ENCODE data around the gene NFAT5. TPM values are rescaled to one million over a fixed set of nuclear protein-coding genes. Genes with fewer than 3 reads are reported as not detected.
A peak's percentile ranks its signal among the peaks of the same experiment; 100 is the strongest.

Gene NFAT5
- total RNA-seq, 2 experiments from 2014 or later, result 36.0 to 37.8 TPM

DNA sequence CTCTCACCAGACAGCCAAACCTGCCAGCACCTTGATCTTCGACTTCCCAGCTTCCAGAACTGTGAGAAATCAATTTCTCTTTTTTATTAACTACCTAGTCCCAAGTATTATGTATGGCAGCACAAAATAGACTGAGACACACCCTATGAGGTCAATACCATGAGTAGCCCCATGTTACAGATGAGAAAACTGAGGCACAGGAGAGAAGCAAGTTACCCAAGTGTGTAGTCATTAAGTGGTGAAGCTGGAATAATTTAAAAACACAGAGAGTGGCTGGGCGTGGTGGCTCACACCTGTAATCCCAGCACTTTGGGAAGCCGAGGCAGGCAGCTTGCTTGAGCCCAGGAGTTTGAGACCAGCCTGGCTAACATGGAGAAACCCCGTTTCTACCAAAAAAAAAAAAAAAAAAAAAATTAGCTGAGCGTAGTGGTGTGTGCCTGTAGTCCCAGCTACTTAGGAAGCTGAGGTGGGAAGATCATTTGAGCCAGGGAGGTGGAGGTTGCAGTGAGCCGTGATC, 155.7 kb downstream of the NFAT5 start:
- no peak overlapping the region for H3K4me3 Mint-ChIP-seq
- no peaks in the 10 kb centered on the region for H3K9me3 Mint-ChIP-seq
- ChIA-PET CTCF (interaction anchor here (4.0 kb wide), 1 partner anchor 12 kb away, joined by 18 read pairs; no protein-coding TSS in a partner anchor), POLR2A (no interaction called here)
- no peaks in the 10 kb centered on the region for H3K36me3 Mint-ChIP-seq (ENCODE audit: low read depth)
- H3K27me3 Mint-ChIP-seq, result no peaks in the 10 kb centered on the region
- H3K4me1 Mint-ChIP-seq (ENCODE audit: low read depth), result peaks cover 9% of the 10 kb centered on the region
- no peak for DNase-seq
- no peak for ATAC-seq
- TF ChIP-seq, protein P1, sequence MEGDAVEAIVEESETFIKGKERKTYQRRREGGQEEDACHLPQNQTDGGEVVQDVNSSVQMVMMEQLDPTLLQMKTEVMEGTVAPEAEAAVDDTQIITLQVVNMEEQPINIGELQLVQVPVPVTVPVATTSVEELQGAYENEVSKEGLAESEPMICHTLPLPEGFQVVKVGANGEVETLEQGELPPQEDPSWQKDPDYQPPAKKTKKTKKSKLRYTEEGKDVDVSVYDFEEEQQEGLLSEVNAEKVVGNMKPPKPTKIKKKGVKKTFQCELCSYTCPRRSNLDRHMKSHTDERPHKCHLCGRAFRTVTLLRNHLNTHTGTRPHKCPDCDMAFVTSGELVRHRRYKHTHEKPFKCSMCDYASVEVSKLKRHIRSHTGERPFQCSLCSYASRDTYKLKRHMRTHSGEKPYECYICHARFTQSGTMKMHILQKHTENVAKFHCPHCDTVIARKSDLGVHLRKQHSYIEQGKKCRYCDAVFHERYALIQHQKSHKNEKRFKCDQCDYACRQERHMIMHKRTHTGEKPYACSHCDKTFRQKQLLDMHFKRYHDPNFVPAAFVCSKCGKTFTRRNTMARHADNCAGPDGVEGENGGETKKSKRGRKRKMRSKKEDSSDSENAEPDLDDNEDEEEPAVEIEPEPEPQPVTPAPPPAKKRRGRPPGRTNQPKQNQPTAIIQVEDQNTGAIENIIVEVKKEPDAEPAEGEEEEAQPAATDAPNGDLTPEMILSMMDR (IDR thresholded peaks at IDR 0.05), result no peak
- no peak overlapping the region for H3K27ac Mint-ChIP-seq
- intact Hi-C loops (cut with micrococcal nuclease), result no loop called here

DNA sequence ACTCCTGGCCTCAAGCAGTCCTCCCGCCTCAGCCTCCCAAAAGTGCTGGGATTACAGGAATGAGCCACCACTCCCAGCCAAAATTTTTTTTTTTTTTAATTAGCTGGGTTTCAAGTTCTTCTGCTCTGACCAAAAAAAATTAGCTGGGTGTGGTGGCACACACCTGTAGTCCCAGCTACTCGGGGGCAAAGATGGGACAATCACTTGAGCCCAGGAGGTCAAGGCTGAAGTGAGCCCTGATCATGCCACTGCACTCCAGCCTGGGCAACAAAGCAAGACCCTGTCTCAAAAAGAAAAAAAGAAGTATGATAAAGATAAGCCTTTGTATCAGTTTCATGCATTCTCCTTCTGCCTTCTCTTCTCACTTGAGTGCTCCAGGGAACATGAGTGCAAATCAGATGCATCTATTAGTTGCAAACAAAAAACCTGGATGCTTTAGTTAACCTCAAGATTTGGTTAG, 158.7 kb downstream of the NFAT5 start:
- DNase-seq (no peak), ATAC-seq (no peak)
- intact Hi-C loops (cut with micrococcal nuclease), result no loop called here
- Mint-ChIP-seq H3K27me3 (no peaks in the 10 kb centered on the region), H3K4me1 (ENCODE audit: low read depth) (peaks cover 22% of the 10 kb centered on the region), H3K27ac (no peak overlapping the region), H3K36me3 (ENCODE audit: low read depth) (no peaks in the 10 kb centered on the region), H3K9me3 (no peaks in the 10 kb centered on the region), H3K4me3 (no peak overlapping the region)
- TF ChIP-seq, protein P1 (IDR thresholded peaks at IDR 0.05), result no peak
- CTCF ChIA-PET, result interaction anchor here (0.8 to 4.8 kb wide), 5 partner anchors 10 to 30 kb away, joined by 3 to 31 read pairs (median 11); partner anchors contain the start of gene NOB1
- POLR2A ChIA-PET, result interaction anchor here (0.6 to 1.6 kb wide), 3 partner anchors 17 to 30 kb away, joined by 3 to 9 read pairs (median 3); partner anchors contain the start of gene NOB1

DNA sequence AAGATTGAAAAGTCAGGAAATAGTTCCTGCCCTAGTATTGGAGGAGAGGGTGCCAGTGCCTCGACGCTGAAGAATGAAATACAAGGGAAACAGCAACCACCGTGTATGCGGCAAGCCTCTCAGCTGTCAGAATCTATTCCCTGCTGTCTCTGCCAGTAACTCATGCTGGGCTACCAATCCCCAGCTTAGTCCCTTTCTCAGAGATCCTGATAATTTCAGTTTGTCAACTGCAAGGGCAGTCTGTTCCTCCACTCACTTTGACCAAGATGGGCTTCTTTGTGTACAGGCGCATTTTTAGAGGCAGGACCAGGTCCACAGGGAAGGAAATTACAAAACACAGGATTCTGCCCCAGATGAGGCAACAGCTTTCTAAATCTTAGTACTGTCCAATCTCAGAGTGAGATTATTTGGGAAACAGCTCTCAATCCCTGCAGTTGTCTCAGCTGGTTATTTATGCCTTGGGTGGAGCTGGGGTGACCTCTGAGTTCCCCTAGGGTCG, 159.3 kb downstream of the NFAT5 start:
- peaks cover 22% of the 10 kb centered on the region for H3K4me1 Mint-ChIP-seq (ENCODE audit: low read depth)
- TF ChIP-seq, protein P1 (IDR thresholded peaks at IDR 0.05), result no peak

DNA sequence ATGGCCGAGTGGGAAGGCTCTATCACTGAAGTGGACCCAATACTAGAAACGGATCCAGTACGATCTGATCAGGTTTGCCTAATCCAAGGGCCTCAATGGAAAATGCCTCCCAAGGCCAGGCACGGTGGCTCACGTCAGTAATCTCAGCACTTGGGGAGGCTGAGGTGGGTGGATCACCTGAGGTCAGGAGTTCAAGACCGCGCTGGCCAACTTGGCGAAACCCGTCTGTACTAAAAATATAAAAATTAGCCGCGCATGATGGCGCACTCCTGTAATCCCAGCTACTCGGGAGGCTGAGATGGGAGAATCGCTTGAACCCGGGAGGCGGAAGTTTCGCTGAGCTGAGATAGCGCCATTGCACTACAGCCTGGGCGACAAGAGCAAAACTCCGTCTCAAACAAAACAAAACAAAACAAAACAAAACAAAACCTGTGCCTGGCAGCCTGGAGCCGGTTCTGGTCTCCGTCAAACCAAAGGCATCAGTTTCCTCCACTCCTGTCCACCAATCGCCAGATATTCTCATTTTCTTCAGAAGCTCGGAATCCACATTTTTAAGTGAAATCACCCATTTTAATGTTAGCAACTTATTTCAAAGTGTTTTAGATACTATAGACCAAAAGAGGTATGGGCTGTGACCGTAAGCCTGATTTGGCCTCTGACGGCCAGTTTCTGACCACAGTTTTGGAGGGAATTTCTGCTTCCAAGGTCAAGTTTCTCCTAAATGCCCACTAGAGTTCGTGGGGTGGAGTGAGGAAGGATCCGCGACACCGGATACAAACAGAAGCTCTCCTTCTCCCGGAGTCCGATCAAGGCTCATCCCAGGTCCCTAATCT, 159.9 kb downstream of the NFAT5 start:
- POLR2A ChIA-PET, result interaction anchor here (0.6 to 4.7 kb wide), 9 partner anchors 8 to 563 kb away, joined by 3 to 20 read pairs (median 5); partner anchors contain the start of genes NOB1 and WWP2
- H3K27ac Mint-ChIP-seq, result peak overlapping the region; percentile 97
- intact Hi-C loops (cut with micrococcal nuclease), result no loop called here
- H3K9me3 Mint-ChIP-seq, result no peaks in the 10 kb centered on the region
- TF ChIP-seq, protein P1 (IDR thresholded peaks at IDR 0.05), result no peak
- CTCF ChIA-PET, result interaction anchor here (3.4 to 4.8 kb wide), 2 partner anchors 16 to 29 kb away, joined by 28 to 31 read pairs; partner anchors contain the start of gene NOB1
- H3K36me3 Mint-ChIP-seq (ENCODE audit: low read depth), result no peaks in the 10 kb centered on the region
- peak overlapping the region; percentile 98 for H3K4me3 Mint-ChIP-seq
- no peaks in the 10 kb centered on the region for H3K27me3 Mint-ChIP-seq
- ATAC-seq (no peak), DNase-seq (no peak)
- H3K4me1 Mint-ChIP-seq (ENCODE audit: low read depth), result peaks cover 22% of the 10 kb centered on the region

More for the DNA sequence above, 159.3 kb downstream of the NFAT5 start:
- H3K27ac Mint-ChIP-seq, result peak overlapping the region; percentile 13
- DNase-seq (no peak), ATAC-seq (no peak)
- H3K4me3 Mint-ChIP-seq, result peak overlapping the region; percentile 98
- no peaks in the 10 kb centered on the region for H3K9me3 Mint-ChIP-seq
- no peaks in the 10 kb centered on the region for H3K36me3 Mint-ChIP-seq (ENCODE audit: low read depth)
- intact Hi-C loops (cut with micrococcal nuclease), result no loop called here
- ChIA-PET CTCF (interaction anchor here (1.0 to 4.8 kb wide), 3 partner anchors 10 to 30 kb away, joined by 3 to 31 read pairs (median 28); partner anchors contain the start of gene NOB1), POLR2A (interaction anchor here (0.5 to 1.8 kb wide), 3 partner anchors 24 to 402 kb away, joined by 3 to 9 read pairs (median 5); partner anchors contain the start of gene NOB1)
- no peaks in the 10 kb centered on the region for H3K27me3 Mint-ChIP-seq
